ENCODE measurements around the gene HIPK2.

Gene HIPK2

GRCh38 chr7:139647085-139647484, 130.7 kb downstream of the HIPK2 start:
- H3K36me3 ChIP-seq (ENCODE audit: insufficient read depth, low read length), result no peaks in the 10 kb centered on the region
- H3F3A ChIP-seq (ENCODE audit: insufficient read depth, low read length), result no peaks in the 10 kb centered on the region
- no peak for TF ChIP-seq CTCF (IDR thresholded peaks at IDR 0.05; ENCODE audit: low read length)
- no peak for TF ChIP-seq EZH2 (IDR thresholded peaks at IDR 0.05; ENCODE audit: borderline replicate concordance, low read length)
- H4K20me1 ChIP-seq (ENCODE audit: insufficient read depth, low read length), result no peaks in the 10 kb centered on the region
- H3K4me3 ChIP-seq (ENCODE audit: low read depth, low read length, poor library complexity, severe bottlenecking), result no peak overlapping the region
- H3K27me3 ChIP-seq (ENCODE audit: insufficient read depth, low read length), result no peaks in the 10 kb centered on the region; the same call in 1 of the 2 replicates
- H3K4me1 ChIP-seq (ENCODE audit: insufficient read depth, low read length, severe bottlenecking), result no peaks in the 10 kb centered on the region
- no peak overlapping the region for H3K27ac ChIP-seq (ENCODE audit: low read depth, low read length, poor library complexity, severe bottlenecking)
- H3K4me2 ChIP-seq (ENCODE audit: low read length), result no peak overlapping the region
- no peaks in the 10 kb centered on the region for H3K9me3 ChIP-seq (ENCODE audit: low read length)
- H3K79me2 ChIP-seq (ENCODE audit: insufficient read depth, low read length), result no peaks in the 10 kb centered on the region
- H3K9ac ChIP-seq (ENCODE audit: low read length), result no peak overlapping the region
- no peaks in the 10 kb centered on the region for H3K9me2 ChIP-seq (ENCODE audit: low read depth, low read length)
- no peak overlapping the region for H2AFZ ChIP-seq (ENCODE audit: low read length)

- Histone ChIP-seq H3K79me2 (ENCODE audit: insufficient read depth, low read length) (no peaks in the 10 kb centered on the region), H4K20me1 (ENCODE audit: insufficient read depth, low read length) (no peaks in the 10 kb centered on the region), H3K9ac (ENCODE audit: low read length) (no peak overlapping the region), H2AFZ (ENCODE audit: low read length) (no peak overlapping the region), H3K4me1 (ENCODE audit: insufficient read depth, low read length, severe bottlenecking) (no peaks in the 10 kb centered on the region), H3K36me3 (ENCODE audit: insufficient read depth, low read length) (no peaks in the 10 kb centered on the region), H3K4me2 (ENCODE audit: low read length) (no peak overlapping the region), H3K4me3 (ENCODE audit: low read depth, low read length, poor library complexity, severe bottlenecking) (no peak overlapping the region), H3K9me3 (ENCODE audit: low read length) (no peaks in the 10 kb centered on the region), H3K27me3 (ENCODE audit: insufficient read depth, low read length) (no peaks in the 10 kb centered on the region; the same call in 1 of the 2 replicates), H3F3A (ENCODE audit: insufficient read depth, low read length) (no peaks in the 10 kb centered on the region), H3K9me2 (ENCODE audit: low read depth, low read length) (no peaks in the 10 kb centered on the region), H3K27ac (ENCODE audit: low read depth, low read length, poor library complexity, severe bottlenecking) (no peak overlapping the region)
- TF ChIP-seq EZH2 (IDR thresholded peaks at IDR 0.05; ENCODE audit: borderline replicate concordance, low read length) (no peak), CTCF (IDR thresholded peaks at IDR 0.05; ENCODE audit: low read length) (no peak)
Measured at GRCh38 chr7:139646566-139646965, 131.2 kb downstream of the HIPK2 start.

GRCh38 chr7:139645572-139646523, 131.9 kb downstream of the HIPK2 start:
- no peaks in the 10 kb centered on the region for H3K4me1 ChIP-seq (ENCODE audit: insufficient read depth, low read length, severe bottlenecking)
- no peaks in the 10 kb centered on the region for H3F3A ChIP-seq (ENCODE audit: insufficient read depth, low read length)
- no peaks in the 10 kb centered on the region for H3K9me3 ChIP-seq (ENCODE audit: low read length)
- no peaks in the 10 kb centered on the region; the same call in 1 of the 2 replicates for H3K27me3 ChIP-seq (ENCODE audit: insufficient read depth, low read length)
- H2AFZ ChIP-seq (ENCODE audit: low read length), result no peak overlapping the region
- H3K36me3 ChIP-seq (ENCODE audit: insufficient read depth, low read length), result no peaks in the 10 kb centered on the region
- H3K9me2 ChIP-seq (ENCODE audit: low read depth, low read length), result no peaks in the 10 kb centered on the region
- no peak overlapping the region for H3K9ac ChIP-seq (ENCODE audit: low read length)
- peak; percentile 97 for TF ChIP-seq CTCF (IDR thresholded peaks at IDR 0.05; ENCODE audit: low read length)
- TF ChIP-seq EZH2 (IDR thresholded peaks at IDR 0.05; ENCODE audit: borderline replicate concordance, low read length), result no peak
- H3K4me2 ChIP-seq (ENCODE audit: low read length), result no peak overlapping the region
- no peak overlapping the region for H3K4me3 ChIP-seq (ENCODE audit: low read depth, low read length, poor library complexity, severe bottlenecking)
- H4K20me1 ChIP-seq (ENCODE audit: insufficient read depth, low read length), result no peaks in the 10 kb centered on the region
- no peaks in the 10 kb centered on the region for H3K79me2 ChIP-seq (ENCODE audit: insufficient read depth, low read length)
- no peak overlapping the region for H3K27ac ChIP-seq (ENCODE audit: low read depth, low read length, poor library complexity, severe bottlenecking)

Data from OCI-LY1 (cell line).